Measurements from ENCODE around the gene THSD4. TPM values are rescaled to one million over a fixed set of nuclear protein-coding genes. Genes with fewer than 3 reads are reported as not detected.

Gene THSD4
- total and polyA plus RNA-seq, 2 of the 8 experiments (the other 6 are each of a cell fraction or from before 2014, with no cell fraction given) = 2.5 to 6.2 TPM

DNA sequence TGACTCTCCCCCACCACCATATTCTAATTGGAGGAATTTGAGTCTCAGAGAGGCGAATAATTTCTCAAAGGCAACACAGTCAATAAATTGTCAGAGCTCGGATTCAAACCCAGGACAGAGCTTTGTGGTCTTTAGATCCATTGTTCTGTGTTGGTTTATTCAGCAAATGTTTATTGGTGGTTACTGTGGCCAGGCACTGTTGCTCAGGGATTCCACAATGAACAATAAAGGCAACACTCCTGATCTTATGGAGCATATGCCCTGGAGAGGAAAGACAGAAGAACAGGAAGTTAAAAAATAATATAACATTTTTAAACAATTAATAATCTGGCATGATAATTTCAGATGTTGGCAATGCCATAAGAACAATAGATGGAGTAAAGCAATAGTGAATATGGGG, 403.4 kb downstream of the THSD4 start (continued):
- TF ChIP-seq, protein P1, sequence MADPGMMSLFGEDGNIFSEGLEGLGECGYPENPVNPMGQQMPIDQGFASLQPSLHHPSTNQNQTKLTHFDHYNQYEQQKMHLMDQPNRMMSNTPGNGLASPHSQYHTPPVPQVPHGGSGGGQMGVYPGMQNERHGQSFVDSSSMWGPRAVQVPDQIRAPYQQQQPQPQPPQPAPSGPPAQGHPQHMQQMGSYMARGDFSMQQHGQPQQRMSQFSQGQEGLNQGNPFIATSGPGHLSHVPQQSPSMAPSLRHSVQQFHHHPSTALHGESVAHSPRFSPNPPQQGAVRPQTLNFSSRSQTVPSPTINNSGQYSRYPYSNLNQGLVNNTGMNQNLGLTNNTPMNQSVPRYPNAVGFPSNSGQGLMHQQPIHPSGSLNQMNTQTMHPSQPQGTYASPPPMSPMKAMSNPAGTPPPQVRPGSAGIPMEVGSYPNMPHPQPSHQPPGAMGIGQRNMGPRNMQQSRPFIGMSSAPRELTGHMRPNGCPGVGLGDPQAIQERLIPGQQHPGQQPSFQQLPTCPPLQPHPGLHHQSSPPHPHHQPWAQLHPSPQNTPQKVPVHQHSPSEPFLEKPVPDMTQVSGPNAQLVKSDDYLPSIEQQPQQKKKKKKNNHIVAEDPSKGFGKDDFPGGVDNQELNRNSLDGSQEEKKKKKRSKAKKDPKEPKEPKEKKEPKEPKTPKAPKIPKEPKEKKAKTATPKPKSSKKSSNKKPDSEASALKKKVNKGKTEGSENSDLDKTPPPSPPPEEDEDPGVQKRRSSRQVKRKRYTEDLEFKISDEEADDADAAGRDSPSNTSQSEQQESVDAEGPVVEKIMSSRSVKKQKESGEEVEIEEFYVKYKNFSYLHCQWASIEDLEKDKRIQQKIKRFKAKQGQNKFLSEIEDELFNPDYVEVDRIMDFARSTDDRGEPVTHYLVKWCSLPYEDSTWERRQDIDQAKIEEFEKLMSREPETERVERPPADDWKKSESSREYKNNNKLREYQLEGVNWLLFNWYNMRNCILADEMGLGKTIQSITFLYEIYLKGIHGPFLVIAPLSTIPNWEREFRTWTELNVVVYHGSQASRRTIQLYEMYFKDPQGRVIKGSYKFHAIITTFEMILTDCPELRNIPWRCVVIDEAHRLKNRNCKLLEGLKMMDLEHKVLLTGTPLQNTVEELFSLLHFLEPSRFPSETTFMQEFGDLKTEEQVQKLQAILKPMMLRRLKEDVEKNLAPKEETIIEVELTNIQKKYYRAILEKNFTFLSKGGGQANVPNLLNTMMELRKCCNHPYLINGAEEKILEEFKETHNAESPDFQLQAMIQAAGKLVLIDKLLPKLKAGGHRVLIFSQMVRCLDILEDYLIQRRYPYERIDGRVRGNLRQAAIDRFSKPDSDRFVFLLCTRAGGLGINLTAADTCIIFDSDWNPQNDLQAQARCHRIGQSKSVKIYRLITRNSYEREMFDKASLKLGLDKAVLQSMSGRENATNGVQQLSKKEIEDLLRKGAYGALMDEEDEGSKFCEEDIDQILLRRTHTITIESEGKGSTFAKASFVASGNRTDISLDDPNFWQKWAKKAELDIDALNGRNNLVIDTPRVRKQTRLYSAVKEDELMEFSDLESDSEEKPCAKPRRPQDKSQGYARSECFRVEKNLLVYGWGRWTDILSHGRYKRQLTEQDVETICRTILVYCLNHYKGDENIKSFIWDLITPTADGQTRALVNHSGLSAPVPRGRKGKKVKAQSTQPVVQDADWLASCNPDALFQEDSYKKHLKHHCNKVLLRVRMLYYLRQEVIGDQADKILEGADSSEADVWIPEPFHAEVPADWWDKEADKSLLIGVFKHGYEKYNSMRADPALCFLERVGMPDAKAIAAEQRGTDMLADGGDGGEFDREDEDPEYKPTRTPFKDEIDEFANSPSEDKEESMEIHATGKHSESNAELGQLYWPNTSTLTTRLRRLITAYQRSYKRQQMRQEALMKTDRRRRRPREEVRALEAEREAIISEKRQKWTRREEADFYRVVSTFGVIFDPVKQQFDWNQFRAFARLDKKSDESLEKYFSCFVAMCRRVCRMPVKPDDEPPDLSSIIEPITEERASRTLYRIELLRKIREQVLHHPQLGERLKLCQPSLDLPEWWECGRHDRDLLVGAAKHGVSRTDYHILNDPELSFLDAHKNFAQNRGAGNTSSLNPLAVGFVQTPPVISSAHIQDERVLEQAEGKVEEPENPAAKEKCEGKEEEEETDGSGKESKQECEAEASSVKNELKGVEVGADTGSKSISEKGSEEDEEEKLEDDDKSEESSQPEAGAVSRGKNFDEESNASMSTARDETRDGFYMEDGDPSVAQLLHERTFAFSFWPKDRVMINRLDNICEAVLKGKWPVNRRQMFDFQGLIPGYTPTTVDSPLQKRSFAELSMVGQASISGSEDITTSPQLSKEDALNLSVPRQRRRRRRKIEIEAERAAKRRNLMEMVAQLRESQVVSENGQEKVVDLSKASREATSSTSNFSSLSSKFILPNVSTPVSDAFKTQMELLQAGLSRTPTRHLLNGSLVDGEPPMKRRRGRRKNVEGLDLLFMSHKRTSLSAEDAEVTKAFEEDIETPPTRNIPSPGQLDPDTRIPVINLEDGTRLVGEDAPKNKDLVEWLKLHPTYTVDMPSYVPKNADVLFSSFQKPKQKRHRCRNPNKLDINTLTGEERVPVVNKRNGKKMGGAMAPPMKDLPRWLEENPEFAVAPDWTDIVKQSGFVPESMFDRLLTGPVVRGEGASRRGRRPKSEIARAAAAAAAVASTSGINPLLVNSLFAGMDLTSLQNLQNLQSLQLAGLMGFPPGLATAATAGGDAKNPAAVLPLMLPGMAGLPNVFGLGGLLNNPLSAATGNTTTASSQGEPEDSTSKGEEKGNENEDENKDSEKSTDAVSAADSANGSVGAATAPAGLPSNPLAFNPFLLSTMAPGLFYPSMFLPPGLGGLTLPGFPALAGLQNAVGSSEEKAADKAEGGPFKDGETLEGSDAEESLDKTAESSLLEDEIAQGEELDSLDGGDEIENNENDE (IDR thresholded peaks at IDR 0.05; ENCODE audit: insufficient replicate concordance, low read length) = no peak
- no peak for TF ChIP-seq SUZ12 (IDR thresholded peaks at IDR 0.05; ENCODE audit: low read length)
- no peak for TF ChIP-seq RFX5 (IDR thresholded peaks at IDR 0.05; ENCODE audit: borderline replicate concordance, low read depth, low read length)
- TF ChIP-seq POLR2AphosphoS5 (IDR thresholded peaks at IDR 0.05; ENCODE audit: low read depth, low read length) = no peak
- TF ChIP-seq SIX5 (IDR thresholded peaks at IDR 0.05; ENCODE audit: low read depth, low read length) = no peak
- no peak for TF ChIP-seq CBX8 (IDR thresholded peaks at IDR 0.05; ENCODE audit: borderline replicate concordance, low read depth, low read length)

Data from H1 (cell line).